Activated naive CD4-positive, alpha-beta T cell treated with anti-CD3 and anti-CD28 coated beads, Interleukin-2, amount 50 U/mL, for 24 hours (primary cell): ENCODE results near the gene COMT.

Source experiments
- H3K27ac Mint-ChIP-seq: one replicate; pipeline ENCODE4 v1.8.0; 2021; ENCODE audit warnings: mild to moderate bottlenecking, mixed read lengths
- H3K27me3 Mint-ChIP-seq: one replicate; pipeline ENCODE4 v1.8.0; 2021; ENCODE audit warnings: mixed read lengths
- H3K36me3 Mint-ChIP-seq: one replicate; pipeline ENCODE4 v1.8.0; 2021; ENCODE audit warnings: mixed read lengths
- H3K4me1 Mint-ChIP-seq: one replicate; pipeline ENCODE4 v1.8.0; 2021; ENCODE audit warnings: mixed read lengths
- H3K4me3 Mint-ChIP-seq: one replicate; pipeline ENCODE4 v1.8.0; 2021; ENCODE audit warnings: mild to moderate bottlenecking, mixed read lengths
- H3K9me3 Mint-ChIP-seq: one replicate; pipeline ENCODE4 v1.8.0; 2021; ENCODE audit warnings: mixed read lengths

The COMT gene

GRCh38 chr22:19958083-19959042, 16.8 kb downstream of the COMT start:
- H3K27me3 Mint-ChIP-seq, result no peaks in the 10 kb centered on the region
- no peaks in the 10 kb centered on the region for H3K36me3 Mint-ChIP-seq
- no peaks in the 10 kb centered on the region for H3K9me3 Mint-ChIP-seq
- no peak overlapping the region for H3K4me3 Mint-ChIP-seq
- H3K4me1 Mint-ChIP-seq, result peaks cover 16% of the 10 kb centered on the region
- H3K27ac Mint-ChIP-seq, result no peak overlapping the region

DNA sequence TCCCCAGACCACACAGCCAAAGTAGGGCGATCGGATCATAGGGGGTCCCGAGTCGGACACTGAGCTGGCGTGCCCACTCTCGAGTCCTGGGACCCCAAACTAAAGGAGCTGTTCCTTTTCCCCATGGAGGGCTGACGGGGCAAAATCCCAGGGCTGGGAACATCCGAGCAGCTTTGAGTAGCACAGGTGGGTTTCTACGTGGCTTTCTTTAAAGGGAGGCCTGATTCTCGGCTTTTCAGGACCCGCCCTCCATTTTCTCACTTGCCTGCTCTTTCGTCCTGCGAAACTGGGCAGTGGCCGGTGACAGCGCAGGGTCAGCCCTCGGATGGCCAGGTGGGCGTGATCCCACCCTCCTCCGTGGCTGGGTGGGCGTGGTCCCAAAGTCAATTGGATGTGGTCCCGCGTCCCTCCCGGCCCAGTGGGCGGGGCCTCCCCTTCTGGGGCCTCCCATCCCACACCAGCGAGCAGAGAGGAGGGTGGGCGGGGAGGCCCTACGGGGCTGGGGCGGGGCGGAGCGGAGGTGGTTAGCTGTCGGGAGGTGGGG, 17.5 kb downstream of the COMT start:
- H3K27me3 Mint-ChIP-seq, result no peaks in the 10 kb centered on the region
- H3K36me3 Mint-ChIP-seq, result no peaks in the 10 kb centered on the region
- H3K4me1 Mint-ChIP-seq, result peaks cover 10% of the 10 kb centered on the region
- H3K9me3 Mint-ChIP-seq, result no peaks in the 10 kb centered on the region
- no peak overlapping the region for H3K4me3 Mint-ChIP-seq
- no peak overlapping the region for H3K27ac Mint-ChIP-seq

GRCh38 chr22:19959587-19960490, 18.3 kb downstream of the COMT start:
- no peaks in the 10 kb centered on the region for H3K36me3 Mint-ChIP-seq
- H3K4me3 Mint-ChIP-seq, result no peak overlapping the region
- H3K9me3 Mint-ChIP-seq, result no peaks in the 10 kb centered on the region
- no peaks in the 10 kb centered on the region for H3K27me3 Mint-ChIP-seq
- peaks cover 7% of the 10 kb centered on the region for H3K4me1 Mint-ChIP-seq
- H3K27ac Mint-ChIP-seq, result no peak overlapping the region

- Mint-ChIP-seq H3K27ac (peak overlapping the region; percentile 12), H3K4me3 (no peak overlapping the region), H3K4me1 (peaks cover 2% of the 10 kb centered on the region), H3K9me3 (no peaks in the 10 kb centered on the region), H3K27me3 (no peaks in the 10 kb centered on the region), H3K36me3 (no peaks in the 10 kb centered on the region)
Observed at GRCh38 chr22:19960491-19961200, 19.1 kb downstream of the COMT start.

DNA sequence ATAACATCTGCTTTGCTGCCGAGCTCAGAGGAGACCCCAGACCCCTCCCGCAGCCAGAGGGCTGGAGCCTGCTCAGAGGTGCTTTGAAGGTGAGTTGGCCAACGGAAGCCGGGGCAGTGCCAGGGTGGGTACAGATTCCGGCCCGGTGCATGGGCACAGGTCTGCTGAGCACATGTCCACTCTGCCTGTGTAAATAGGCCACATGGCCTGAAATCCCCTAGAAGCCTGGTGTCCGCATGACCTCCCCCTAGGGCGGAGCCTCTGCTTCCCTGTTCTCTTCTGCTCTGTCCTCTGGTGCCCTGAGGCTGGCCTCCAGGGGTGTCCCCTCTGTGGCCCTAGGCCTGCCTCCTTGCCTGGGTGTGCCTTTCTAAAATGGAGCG, 19.6 kb downstream of the COMT start:
- H3K27me3 Mint-ChIP-seq, result no peaks in the 10 kb centered on the region
- H3K27ac Mint-ChIP-seq, result no peak overlapping the region
- H3K4me1 Mint-ChIP-seq, result no peaks in the 10 kb centered on the region
- H3K9me3 Mint-ChIP-seq, result no peaks in the 10 kb centered on the region
- H3K36me3 Mint-ChIP-seq, result no peaks in the 10 kb centered on the region
- H3K4me3 Mint-ChIP-seq, result no peak overlapping the region

- Mint-ChIP-seq H3K27ac (no peak overlapping the region), H3K9me3 (no peaks in the 10 kb centered on the region), H3K4me3 (no peak overlapping the region), H3K36me3 (no peaks in the 10 kb centered on the region), H3K27me3 (no peaks in the 10 kb centered on the region), H3K4me1 (no peaks in the 10 kb centered on the region)
Observed at GRCh38 chr22:19961868-19962245, 20.3 kb downstream of the COMT start.

- H3K4me1 Mint-ChIP-seq, result no peaks in the 10 kb centered on the region
- H3K36me3 Mint-ChIP-seq, result no peaks in the 10 kb centered on the region
- no peak overlapping the region for H3K27ac Mint-ChIP-seq
- no peaks in the 10 kb centered on the region for H3K9me3 Mint-ChIP-seq
- no peak overlapping the region for H3K4me3 Mint-ChIP-seq
- H3K27me3 Mint-ChIP-seq, result no peaks in the 10 kb centered on the region
Observed at GRCh38 chr22:19962246-19962908, 20.8 kb downstream of the COMT start.

DNA sequence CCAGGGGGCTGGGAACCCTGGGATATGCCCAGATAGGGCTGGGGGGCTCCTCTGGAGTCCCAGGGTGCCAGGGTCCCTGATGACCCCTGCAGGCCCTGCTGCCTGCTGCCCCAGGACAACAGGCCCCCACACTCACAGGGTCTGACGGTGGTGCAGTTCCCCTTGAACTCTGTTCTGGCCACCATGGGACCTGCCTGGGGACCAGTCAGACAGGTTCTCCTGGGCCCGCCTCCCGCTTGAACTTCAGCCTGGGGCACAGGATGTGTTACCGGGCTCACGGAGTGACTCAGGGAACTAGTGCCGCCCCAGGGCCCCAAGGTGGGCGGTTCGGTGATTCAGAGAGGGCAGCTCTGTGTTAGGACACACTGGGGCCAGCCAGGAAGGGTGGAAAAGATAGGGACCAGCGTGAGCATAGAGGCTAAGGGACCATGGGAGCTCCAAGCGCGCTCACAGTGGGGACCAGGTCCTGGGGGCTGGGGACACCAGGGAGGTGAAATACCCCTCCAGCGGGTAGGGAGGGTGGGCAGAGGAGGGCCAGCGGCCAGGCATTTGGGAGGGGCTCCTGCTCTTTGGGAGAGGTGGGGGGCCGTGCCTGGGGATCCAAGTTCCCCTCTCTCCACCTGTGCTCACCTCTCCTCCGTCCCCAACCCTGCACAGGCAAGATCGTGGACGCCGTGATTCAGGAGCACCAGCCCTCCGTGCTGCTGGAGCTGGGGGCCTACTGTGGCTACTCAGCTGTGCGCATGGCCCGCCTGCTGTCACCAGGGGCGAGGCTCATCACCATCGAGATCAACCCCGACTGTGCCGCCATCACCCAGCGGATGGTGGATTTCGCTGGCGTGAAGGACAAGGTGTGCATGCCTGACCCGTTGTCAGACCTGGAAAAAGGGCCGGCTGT, 21.6 kb downstream of the COMT start:
- H3K9me3 Mint-ChIP-seq, result no peaks in the 10 kb centered on the region
- no peaks in the 10 kb centered on the region for H3K36me3 Mint-ChIP-seq
- peak overlapping the region; percentile 59 for H3K27ac Mint-ChIP-seq
- H3K4me3 Mint-ChIP-seq, result no peak overlapping the region
- no peaks in the 10 kb centered on the region for H3K27me3 Mint-ChIP-seq
- H3K4me1 Mint-ChIP-seq, result no peaks in the 10 kb centered on the region

GRCh38 chr22:19963863-19964642, 22.5 kb downstream of the COMT start:
- Mint-ChIP-seq H3K9me3 (no peaks in the 10 kb centered on the region), H3K27me3 (no peaks in the 10 kb centered on the region), H3K4me1 (no peaks in the 10 kb centered on the region), H3K36me3 (no peaks in the 10 kb centered on the region), H3K27ac (no peak overlapping the region), H3K4me3 (no peak overlapping the region)

DNA sequence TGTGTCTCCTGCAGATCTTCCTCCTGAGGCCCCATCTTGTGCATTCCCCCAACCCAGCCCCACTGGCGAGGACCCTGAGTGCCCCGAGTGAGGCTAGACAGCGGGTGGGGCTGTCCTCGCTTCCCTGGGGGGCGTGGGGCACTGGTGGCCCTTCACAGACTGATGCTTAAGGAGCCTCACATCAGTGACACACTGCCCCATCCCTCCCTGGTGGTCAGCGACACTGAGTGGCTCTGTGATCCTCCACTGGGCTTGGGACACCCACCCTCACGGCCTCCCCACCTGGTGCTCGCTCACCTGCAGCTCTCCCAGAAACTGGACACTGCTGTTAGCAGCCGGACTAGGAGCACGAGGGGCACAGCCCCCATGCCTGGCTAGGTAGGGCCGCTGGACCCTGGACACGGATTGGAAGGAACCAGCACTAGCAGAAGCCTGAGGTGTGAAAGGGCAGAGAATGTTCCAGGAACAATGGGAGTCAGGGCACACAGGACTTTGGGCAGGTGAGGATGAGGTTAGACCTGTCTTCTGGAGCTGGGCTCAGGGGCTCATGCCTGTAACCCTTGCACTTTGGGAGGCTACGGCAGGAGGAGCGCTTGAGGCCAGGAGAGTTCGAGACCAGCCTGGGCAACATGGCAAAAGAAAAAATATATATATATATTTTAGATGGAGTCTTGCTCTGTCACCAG, 23.3 kb downstream of the COMT start:
- no peaks in the 10 kb centered on the region for H3K4me1 Mint-ChIP-seq
- no peaks in the 10 kb centered on the region for H3K9me3 Mint-ChIP-seq
- H3K27me3 Mint-ChIP-seq, result no peaks in the 10 kb centered on the region
- no peak overlapping the region for H3K27ac Mint-ChIP-seq
- no peaks in the 10 kb centered on the region for H3K36me3 Mint-ChIP-seq
- no peak overlapping the region for H3K4me3 Mint-ChIP-seq

DNA sequence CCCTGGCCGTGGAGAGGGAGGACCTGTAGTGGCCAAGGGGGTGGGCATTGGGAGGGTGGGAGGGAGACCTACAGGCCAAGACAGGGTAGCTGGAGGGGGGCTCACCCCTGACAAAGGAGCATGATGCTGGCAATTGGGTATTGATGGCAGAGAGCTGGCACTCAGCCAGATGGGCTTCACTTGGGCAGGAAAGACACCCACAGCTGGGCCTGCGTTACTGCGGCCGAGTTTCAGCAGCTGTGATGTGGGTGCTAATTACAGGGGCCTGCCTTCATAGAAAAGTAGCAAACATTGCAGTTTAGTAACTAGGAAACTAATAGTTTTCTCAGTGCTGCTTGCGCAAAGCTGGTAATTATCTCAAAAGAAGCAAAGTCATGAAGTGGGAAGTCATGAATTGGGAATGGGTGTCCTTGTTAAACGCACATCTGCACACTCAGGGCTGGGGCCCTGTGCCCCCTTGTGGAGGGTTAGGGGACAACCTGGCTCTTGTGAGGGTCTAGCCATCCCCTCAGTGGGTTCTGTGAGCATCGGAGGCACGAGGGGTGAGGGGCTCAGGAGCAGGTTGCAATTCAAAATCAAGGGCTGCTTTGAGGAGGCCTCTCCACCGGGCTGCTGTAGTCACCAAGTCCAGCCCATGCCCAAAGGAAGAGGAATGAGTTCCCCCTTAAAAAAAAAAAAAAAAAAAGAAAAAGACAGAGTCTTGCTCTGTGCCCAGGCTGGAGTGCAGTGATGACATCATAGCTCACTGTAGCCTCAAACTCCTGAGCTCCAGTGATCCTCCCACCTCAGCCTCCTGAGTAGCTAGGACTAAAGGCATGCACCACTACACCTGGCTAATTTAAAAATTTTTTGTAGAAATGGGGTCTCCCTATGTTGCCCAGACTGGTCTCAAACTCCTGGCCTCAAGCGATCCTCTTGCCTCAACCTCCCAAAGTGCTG, 24.5 kb downstream of the COMT start:
- no peaks in the 10 kb centered on the region for H3K36me3 Mint-ChIP-seq
- H3K9me3 Mint-ChIP-seq, result no peaks in the 10 kb centered on the region
- no peaks in the 10 kb centered on the region for H3K27me3 Mint-ChIP-seq
- H3K4me1 Mint-ChIP-seq, result peaks cover 6% of the 10 kb centered on the region
- H3K27ac Mint-ChIP-seq, result no peak overlapping the region
- no peak overlapping the region for H3K4me3 Mint-ChIP-seq
